ENCODE data around the gene MAEL. TPM values are rescaled to one million over a fixed set of nuclear protein-coding genes. Genes with fewer than 3 reads are reported as not detected.

Gene MAEL
- polyA plus RNA-seq, 3 donors = not detected

- Histone ChIP-seq H3K4me1 (ENCODE audit: control insufficient read depth in 1 of 2, insufficient read depth in 2 of 2, low read length in 2 of 2) (peaks cover 6 to 7% of the 10 kb centered on the region in 2 donors), H2AFZ (ENCODE audit: insufficient read depth, low read depth, low read length, poor library complexity, severe bottlenecking) (no peak overlapping the region), H3K9me3 (replicated peaks in 1 of 2; ENCODE audit: control insufficient read depth in 1 of 2, insufficient read depth in 1 of 2, low read length in 2 of 2) (peaks cover 0 to 7% of the 10 kb centered on the region in 2 donors), H3K4me2 (replicated peaks; ENCODE audit: extremely low read depth, low read length, poor library complexity, severe bottlenecking) (no peak overlapping the region), H4K20me1 (ENCODE audit: insufficient read depth, low read length) (no peaks in the 10 kb centered on the region), H3K9ac (ENCODE audit: insufficient read depth, low read length, poor library complexity, severe bottlenecking) (no peak overlapping the region), H3K27ac (ENCODE audit: low read depth in 1 of 2, low read length in 2 of 2) (no peak overlapping the region), H3K79me2 (ENCODE audit: insufficient read depth, low read length) (no peaks in the 10 kb centered on the region), H3K27me3 (ENCODE audit: control insufficient read depth in 2 of 2, insufficient read depth in 2 of 2, low read length in 2 of 2) (peaks cover 19 to 23% of the 10 kb centered on the region in 2 donors), H3K36me3 (replicated peaks in 1 of 2; ENCODE audit: control insufficient read depth in 1 of 2, insufficient read depth in 2 of 2, low read length in 2 of 2) (no peaks in the 10 kb centered on the region), H3K4me3 (replicated peaks in 1 of 3; ENCODE audit: low read depth in 2 of 3, low read length in 3 of 3) (no peak overlapping the region)
- Mint-ChIP-seq H3K4me1 (peaks cover 9% of the 10 kb centered on the region), H3K9me3 (peaks cover 0 to 3% (median 0%) of the 10 kb centered on the region in 7 donors), H3K27me3 (ENCODE audit: low read depth in 3 of 3) (peaks cover 17 to 33% (median 25%) of the 10 kb centered on the region in 3 donors), H3K4me3 (no peak overlapping the region), H3K36me3 (no peaks in the 10 kb centered on the region), H3K27ac (no peak overlapping the region)
- 12% methylated on average over 4 of the region's 5 CpGs for whole genome bisulfite sequencing (ENCODE audit: insufficient coverage)
- intact Hi-C loops (cut with micrococcal nuclease) = no loop called here
- no peak for TF ChIP-seq CTCF (IDR thresholded peaks at IDR 0.05)
- DNase-seq = no peak
Observed at GRCh38 chr1:166944186-166944967, 44.7 kb upstream of the MAEL start.

GRCh38 chr1:166947398-166948043, 41.6 kb upstream of the MAEL start:
- Histone ChIP-seq H3K27me3 (ENCODE audit: control insufficient read depth in 2 of 2, insufficient read depth in 2 of 2, low read length in 2 of 2) (peaks cover 19 to 23% of the 10 kb centered on the region in 2 donors), H3K79me2 (ENCODE audit: insufficient read depth, low read length) (no peaks in the 10 kb centered on the region), H3K4me3 (replicated peaks in 1 of 3; ENCODE audit: low read depth in 2 of 3, low read length in 3 of 3) (peak overlapping the region in 1 of 3 experiments; percentile 39), H3K4me2 (replicated peaks; ENCODE audit: extremely low read depth, low read length, poor library complexity, severe bottlenecking) (peak overlapping the region; percentile 61), H2AFZ (ENCODE audit: insufficient read depth, low read depth, low read length, poor library complexity, severe bottlenecking) (peak overlapping the region; percentile 59), H3K4me1 (ENCODE audit: control insufficient read depth in 1 of 2, insufficient read depth in 2 of 2, low read length in 2 of 2) (peaks cover 6 to 7% of the 10 kb centered on the region in 2 donors), H3K9me3 (replicated peaks in 1 of 2; ENCODE audit: control insufficient read depth in 1 of 2, insufficient read depth in 1 of 2, low read length in 2 of 2) (peaks cover 0 to 7% of the 10 kb centered on the region in 2 donors), H3K9ac (ENCODE audit: insufficient read depth, low read length, poor library complexity, severe bottlenecking) (no peak overlapping the region), H3K27ac (ENCODE audit: low read depth in 1 of 2, low read length in 2 of 2) (no peak overlapping the region), H3K36me3 (replicated peaks in 1 of 2; ENCODE audit: control insufficient read depth in 1 of 2, insufficient read depth in 2 of 2, low read length in 2 of 2) (no peaks in the 10 kb centered on the region), H4K20me1 (ENCODE audit: insufficient read depth, low read length) (no peaks in the 10 kb centered on the region)
- WGBS (ENCODE audit: insufficient coverage) = 2% methylated on average over 34 of the region's 44 CpGs
- Mint-ChIP-seq H3K4me1 (peaks cover 9% of the 10 kb centered on the region), H3K27me3 (ENCODE audit: low read depth in 3 of 3) (peaks cover 17 to 33% (median 25%) of the 10 kb centered on the region in 3 donors), H3K9me3 (peaks cover 0 to 3% (median 0%) of the 10 kb centered on the region in 7 donors), H3K4me3 (peak overlapping the region; percentile 70 to 89), H3K36me3 (no peaks in the 10 kb centered on the region), H3K27ac (no peak overlapping the region)
- DNase-seq = peak in 1 of 3 donors; percentile 5
- intact Hi-C loops (cut with micrococcal nuclease) = no loop called here
- TF ChIP-seq CTCF (IDR thresholded peaks at IDR 0.05) = no peak
